CD4-positive, alpha-beta T cell treated with Interferon gamma for 1 hour (primary cell): Measurements from ENCODE around the gene ASB8.

ENCODE experiments used
- DNase-seq: peaks from one replicate; pipeline ENCODE4 v3.0.0-alpha.2; 2020

Gene ASB8, protein sequence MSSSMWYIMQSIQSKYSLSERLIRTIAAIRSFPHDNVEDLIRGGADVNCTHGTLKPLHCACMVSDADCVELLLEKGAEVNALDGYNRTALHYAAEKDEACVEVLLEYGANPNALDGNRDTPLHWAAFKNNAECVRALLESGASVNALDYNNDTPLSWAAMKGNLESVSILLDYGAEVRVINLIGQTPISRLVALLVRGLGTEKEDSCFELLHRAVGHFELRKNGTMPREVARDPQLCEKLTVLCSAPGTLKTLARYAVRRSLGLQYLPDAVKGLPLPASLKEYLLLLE

DNA sequence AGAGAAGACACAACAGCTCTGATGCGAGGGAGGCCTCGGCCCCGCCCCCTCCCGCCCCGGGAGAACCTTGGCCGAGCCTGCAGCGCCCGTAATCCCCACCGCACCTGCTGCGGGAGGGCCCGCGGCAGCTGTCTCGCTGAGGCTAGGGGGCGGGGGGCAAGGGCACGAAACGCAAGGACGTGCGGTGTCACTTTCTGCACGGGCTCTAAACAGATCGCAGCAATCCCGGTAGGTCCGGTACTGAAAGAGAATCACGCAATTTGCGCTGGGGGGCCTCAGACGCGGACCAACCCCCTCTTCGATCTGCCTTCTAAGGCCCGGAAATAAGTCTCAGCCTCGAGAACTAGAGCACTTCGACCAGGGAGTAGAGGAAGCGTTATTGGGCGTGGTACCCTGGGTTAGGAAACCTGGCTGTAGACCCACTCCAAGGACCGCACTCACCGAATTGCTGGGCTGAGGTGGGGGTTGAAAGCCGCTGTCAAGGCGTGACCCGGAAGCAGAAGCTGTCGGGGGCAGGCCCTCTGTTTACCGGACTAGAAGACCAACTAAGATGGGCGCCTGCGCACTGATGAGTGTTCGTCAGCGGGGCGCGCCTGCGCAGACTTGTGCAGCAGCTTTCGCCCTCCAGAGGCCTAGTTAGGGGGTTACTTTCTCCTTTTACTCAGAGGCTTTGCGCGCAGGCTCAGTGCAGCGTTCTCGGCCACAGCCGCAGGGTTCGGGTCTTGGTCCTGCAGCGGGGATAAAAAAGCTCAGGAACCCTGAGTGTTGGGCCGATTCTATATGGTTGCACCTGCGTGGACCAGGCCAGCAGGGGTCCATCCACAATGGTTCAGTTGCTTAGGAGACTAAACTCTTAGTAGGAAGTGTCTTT, at the start of gene ASB8:
ASB8 (minus strand) TSS at position 498 of the 871 bp plus-strand sequence. CDS start 4,019 bp downstream, outside the sequence.
- peak; percentile 99 for DNase-seq

DNA sequence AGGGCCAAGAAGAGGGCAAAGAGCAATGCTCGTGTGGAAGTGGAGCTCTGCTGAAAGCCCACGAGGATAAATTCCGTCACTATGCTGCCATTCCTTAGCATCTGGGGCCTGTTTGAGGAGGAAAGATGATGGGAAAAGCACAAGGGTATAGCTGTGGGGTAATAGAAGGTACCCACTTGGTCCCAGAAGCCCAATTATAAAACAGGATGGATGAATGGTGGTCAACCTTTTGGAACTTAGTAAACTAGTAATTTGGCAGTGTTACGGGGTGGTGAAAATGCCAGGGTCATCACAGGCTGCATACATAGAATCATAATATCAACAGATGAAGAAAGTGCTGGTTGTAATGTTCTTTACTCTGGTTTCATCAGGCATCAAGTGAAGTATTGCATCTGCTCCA, 45.9 kb upstream of the ASB8 start, which contains the start of gene OR10AD1:
OR10AD1 (minus strand) TSS at position 101 of the 400 bp plus-strand sequence; CDS start at position 101, 0 bp downstream.
- DNase-seq, result no peak

DNA sequence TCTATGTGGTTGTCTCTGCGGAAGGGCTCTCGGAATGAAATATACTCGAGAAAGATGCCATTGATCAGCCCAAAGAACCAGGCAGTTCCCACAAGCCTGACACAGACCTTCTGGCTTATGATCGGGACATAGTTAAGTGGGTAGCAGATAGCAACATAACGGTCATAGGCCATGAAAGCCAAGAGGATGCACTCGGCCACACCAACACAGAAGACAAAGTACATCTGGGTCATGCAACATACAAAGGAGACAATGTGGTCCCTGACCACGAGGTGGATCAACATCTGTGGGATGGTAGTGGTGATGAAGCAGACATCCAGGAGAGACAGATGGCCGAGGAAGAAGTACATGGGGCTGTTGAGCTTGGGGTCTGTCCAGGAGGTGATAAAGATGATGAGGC, 45.5 kb upstream of the ASB8 start:
- no peak for DNase-seq

DNA sequence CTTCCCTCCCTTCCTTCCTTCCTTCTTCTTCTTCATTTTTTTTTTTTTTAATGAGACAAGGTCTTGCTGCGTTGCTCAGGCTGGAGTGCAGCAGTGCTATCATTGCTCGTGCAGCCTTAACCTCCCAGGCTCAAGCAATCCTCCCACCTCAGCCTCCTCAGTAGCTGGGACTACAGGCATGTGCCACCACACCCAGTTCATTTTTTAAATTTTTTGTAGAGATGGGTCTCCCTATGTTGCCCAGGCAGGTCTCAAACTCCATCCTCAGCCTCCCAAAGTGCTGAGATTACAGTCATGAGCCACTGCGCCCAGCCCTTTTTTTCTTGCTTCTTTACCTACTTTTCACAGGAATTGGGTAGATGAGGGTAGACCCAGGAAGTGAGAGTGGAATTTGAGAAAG, 44.2 kb upstream of the ASB8 start:
- DNase-seq, result no peak

DNA sequence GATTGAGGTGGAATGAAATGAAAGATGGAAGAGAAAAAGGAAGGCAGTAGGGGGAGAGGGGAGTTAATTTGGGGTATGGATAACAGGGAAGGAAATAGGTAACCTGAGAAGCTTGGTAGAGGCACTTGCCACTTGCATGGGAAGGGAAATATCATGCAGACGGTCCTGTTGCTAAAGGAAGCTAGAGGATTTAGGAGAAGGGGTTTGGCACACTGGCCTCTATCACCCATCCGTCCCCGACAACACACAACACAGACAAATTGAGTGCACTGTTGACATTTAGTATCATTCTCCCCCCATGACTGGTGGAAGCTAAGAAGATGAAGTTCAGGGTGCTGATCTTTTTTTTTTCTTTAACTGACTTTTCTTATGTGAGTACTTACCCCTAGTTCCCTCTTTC, 43.8 kb upstream of the ASB8 start:
- DNase-seq, result no peak

DNA sequence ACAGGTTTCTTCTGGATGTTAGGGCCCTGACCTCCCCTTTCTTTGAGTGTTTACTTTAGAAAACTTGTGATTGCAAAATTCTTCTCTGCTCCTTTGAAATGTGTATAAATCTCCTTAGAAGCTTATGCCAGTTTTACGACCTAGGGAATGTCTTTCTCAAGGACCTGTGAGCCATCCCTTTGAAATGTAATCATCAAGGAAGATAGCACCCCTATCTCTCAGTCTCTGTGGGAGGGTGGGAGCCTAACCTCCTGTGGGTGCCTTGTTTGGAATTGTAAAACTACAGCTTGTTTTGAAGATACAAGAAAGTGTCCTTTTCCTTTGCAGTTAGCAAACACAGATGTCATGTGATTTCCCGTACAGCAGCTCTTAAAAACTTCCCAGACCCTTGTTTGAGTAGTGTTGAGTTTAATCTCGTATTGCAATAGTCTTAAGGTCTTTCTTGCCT, 42.5 kb upstream of the ASB8 start:
- peak; percentile 28 for DNase-seq

DNA sequence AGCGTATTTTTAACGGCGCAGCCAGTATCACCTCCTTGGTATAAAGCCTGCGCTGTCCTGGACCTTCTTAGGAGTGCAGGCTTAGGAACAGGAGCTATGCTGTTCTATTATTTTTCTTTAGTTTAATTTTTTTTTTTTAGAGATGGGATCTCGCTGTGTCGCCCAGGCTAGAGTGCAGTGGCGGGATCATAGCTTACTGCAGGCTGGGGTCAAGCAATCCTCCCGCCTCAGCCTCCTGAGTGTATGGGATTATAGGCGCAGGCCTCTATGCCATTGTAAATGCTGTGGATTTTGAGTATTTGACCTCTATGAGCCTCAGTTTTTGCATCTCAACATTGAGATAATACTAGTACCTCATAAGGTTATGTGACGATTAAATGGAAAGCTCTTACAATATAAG, 41.7 kb upstream of the ASB8 start:
- no peak for DNase-seq

DNA sequence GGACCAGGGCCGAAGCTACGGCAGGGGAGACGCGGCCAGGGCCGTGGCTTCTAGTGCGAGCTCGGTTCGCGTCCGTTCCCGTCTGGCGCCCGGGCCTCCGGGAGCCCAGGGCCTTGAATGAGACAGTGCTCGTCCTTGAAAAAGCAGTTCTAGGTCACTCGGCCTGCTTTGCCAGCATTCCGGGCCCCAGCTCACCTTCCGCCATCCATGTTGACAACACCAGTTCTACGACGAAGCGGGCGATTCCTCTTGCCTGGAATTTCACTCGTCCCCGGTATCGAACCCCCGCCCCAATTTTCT, 41.3 kb upstream of the ASB8 start:
- peak; percentile 26 for DNase-seq

DNA sequence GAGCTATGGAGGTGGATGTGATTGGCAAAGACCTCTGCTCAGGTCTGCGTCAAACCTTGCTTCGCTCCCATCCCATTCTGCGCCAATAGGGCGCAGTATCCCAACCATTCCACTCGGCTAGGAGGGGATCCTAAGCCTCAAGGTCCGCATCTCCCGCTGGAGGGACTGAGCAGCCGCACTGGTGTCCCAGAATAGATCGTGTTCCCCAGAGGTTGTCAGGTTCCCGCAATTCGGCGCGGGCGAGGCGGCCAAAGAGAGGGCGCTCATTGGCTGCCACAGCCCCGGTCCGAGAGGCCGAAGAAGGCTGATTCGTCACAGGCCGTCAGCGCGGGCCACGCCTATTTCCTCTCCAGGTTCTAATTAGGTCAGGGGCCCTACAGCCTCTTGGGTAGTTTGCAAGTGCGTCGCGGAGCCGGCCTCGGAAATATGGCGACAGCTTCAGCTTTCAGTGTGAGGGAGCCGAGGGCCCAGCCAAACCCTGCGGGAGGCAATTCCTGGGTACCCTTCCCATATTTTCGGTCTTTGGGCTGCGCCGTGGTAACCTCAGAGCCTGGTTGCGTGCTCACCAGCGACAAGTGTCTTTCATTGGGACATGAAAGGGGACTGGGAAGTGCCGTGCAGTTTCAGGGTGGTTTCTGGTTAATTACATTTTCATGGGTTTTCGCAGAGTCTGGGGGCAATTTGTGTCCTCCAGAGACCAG, 40.8 kb upstream of the ASB8 start:
- DNase-seq, result peak; percentile 94

DNA sequence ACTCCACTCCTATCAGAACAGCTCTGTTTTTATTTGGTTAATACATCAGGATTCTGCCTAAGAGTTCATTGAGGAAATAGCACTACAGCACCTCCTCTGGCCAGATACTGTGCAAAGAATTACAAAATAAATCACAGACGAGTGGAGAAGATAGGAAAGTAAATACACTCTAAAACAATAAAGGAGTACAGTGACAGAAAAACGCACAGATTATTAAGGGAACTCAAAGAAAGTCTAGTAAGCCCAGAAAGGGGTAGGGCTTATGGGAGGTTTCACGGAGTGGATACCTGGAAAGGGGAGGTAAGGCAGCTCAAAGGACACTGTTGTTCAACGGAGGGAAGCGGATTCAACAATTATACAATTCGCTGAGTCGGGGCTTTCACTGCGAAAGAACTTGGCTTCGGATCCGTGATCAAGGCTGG, 40.2 kb upstream of the ASB8 start:
- DNase-seq, result no peak

DNA sequence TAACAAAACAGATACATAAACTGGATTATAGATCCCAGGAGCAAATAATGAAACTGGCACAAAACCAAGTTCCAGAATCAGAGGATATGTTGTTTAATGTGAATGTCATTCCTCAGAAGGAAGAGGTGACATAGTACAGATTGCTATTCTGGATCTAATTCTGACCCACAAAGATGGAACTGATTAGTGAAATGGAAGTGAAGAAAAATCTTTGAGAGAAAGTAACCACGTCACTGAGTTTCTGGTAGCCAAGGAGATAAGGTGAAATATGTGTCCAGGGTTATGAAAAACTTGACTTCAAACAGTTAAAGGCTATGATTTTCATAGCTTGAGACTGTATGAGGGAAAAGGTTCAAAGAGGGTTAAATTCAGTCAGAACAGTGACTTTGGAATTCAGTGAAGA, 37.5 kb upstream of the ASB8 start:
- no peak for DNase-seq

DNA sequence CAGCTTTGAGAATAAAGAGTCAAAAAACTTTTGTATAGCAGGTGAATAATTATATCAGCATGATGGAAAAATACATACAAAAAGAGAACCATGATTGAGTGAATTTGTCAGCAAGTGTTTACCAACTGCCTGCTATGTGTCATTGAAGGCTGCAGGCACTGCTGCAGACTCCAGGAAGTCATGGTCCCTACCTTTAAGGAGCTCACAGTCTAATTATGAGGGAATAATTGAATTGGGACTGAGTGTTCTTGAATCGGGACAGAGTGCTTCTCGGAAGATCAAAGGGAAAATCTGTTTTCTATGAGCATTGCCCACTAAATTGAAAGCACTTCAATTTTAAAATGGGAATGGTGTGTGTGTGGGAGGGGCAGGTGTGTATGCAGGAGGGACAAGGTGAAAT, 36.3 kb upstream of the ASB8 start:
- no peak for DNase-seq

DNA sequence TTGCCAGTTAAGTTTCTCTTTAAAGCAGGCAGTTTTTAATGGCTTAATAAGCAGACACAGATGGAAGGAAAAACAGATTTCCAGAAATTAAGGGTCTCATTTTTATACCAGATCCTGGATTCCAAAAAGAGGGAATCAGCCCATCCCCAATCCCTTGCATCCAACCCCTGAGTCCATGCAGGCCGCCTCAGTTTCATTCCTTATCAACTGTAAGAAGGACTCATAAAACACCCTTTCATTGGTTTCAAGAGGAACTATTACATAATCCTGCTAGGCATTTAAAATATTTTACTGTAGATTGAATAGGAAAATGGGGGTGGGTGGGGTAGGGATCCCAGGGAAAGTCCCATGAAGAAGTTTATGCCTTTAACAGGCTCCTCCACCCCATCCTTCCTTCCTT, 35.5 kb upstream of the ASB8 start:
- DNase-seq, result no peak

DNA sequence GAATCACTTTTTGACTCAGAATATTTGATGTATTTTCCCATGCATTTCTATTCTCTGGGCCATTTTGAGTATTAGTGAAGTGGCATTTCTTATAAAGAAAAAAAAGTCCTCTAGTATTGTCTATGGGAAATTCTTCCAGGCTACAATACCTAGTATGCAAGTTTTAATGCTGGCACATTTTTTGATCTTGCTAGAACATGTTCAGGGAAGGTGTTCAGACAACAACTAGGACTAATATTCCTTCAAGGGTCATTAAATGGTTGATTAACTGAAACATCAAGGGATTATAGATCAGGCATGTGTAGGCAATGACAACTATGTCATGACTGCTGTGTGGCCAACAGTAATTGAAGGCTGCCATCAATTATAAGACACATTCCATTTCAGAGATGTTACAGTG, 33.8 kb upstream of the ASB8 start:
- no peak for DNase-seq

DNA sequence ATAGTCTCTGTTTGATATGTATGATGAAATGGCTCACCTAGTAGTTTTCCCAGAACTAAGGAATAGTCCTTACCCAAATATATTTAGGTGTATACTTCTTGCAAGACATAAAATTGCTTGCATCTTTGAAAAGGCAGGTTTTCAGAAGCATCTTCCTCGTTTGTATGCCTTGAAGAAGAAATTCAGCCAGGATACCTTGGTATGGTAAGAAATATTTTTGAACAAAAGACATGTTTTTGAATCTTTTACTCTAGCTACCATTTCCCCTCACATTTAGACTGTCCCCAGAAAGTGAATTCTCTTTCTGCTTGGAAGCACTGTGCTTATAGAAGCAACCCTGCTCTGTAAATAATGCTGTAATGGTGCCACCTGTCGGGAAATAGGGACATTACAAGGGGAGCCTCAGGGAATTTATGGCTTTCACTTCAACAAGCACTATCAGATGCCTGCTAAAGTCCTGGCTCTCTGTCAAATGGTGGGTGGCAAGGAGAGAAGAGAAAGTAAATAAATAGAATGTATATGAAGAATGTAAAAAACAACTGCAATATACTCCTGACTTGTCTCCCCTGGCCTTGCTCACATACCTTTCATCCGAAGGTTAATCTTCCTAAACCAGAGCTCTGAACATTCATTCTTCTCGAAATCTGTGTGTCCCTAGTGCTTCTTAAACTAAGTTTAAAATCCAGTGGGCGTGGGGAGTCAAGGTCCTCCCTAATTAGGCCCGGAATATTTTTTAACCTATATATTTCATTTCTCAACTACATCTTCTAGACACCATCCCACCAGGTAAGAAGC, 32.2 kb upstream of the ASB8 start:
- peak; percentile 55 for DNase-seq

DNA sequence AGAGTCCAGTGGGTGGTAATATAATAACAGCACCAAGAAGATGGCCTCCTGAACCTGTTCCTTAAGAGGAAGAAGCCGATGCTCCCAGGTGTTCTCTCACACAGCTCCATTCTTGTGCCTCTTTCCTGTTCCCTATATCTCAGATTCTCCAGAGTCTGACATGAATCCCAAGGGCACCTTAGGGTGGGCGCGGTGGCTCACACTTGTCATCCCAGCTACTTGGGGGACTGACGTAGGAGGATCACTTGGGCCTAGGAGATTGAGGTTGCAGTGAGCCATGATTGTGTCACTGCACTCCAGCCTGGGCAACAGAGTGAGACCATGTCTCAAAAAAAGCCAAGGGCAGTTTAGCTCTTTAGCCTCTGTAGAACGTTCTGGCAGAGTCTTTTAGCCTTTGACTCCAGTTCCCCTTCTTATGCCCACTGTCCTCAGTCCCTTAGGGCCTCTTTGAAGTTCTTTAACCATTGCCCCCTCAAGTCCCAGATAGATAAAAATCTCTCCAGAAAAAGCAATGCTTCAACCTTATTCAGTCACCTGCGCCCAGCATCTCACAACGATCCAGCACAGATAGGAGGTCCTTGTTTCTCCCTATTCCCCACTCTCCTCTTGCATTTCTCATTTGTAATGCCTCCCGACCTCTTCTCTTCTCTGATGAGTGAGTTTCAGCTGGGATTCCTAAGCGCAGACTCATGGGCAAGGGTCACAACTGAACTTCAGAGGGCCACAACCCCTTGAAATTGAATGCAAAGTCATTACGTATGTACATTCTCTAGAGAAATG, 30.8 kb upstream of the ASB8 start:
- DNase-seq, result no peak

DNA sequence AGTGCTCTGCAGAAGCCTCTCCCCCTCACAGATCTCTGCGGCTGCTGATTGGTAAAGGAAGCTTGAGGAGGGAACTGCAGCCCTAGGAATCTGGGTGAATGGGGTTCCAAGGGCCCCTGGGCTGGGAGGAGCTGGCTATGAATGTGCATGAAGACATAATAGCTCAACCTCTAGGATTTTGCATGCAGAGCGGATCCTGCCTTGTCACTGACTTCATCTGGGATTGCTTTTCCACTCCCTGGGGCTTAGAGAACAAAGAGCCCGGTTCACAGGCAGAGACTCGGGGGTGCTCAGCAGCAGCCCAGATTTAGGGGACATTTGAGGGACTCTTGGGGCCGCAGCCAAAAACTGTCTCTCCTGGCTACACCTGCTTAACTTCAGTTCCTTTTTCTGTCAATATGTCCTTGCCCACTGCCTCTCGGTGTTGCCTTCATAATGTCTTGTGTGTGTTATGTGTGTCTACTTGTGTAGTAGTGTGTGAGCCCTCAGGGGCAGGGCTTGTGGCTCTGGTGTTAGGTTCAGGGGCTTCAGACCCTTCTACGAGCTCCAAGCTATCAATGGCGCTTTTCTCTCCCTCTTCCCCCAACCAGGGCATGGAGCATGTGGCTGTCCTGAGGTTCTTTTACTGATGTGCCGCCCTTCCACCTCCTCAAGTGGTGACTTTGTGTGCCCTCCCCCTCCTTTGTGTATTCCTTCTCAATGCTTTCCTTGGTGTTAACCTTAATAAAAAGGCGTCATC, 28.0 kb upstream of the ASB8 start:
- no peak for DNase-seq

DNA sequence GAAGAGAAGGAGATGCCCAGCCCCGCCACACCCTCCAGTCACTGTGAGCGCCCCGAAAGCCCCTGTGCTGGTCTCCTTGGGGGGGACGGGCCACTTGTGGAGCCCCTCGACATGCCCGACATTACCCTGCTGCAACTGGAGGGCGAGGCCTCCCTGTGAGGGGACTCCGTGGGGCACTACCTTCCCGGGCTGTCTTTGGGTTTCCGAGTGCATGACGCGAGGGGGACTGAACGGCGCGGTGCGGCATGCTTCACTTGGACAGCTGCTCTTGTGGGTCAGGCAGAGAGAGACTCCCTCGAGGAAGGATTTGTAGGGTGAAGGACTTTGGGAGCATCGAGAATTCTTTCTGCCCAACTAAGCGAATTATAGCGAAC, 27.2 kb upstream of the ASB8 start:
- DNase-seq, result no peak

DNA sequence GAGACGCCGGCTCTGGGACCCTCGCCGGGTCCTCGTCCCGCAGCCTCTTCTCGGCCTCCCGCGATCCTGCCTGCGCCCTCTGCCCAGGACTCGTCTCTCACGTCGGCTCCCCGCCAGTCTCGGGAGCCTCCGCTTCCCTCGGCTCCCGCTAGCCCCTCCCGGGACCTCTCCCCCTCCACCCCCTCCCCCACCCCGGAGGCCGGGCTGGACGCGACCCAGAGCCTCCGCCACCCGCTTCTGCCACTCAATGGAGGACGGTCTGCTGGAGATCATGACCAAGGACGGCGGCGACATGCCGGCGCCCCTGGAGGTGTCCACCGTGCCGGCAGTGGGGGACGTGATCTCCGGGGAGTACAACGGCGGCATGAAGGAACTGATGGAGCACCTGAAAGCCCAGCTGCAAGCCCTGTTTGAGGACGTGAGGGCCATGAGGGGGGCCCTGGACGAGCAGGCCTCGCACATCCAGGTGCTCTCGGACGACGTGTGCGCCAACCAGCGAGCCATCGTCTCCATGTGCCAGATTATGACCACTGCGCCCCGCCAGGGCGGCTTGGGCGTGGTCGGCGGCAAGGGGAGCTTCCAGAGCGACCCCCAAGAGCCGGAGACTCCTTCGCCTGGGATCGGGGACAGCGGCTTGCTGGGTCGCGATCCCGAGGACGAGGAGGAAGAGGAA, 26.7 kb upstream of the ASB8 start:
- DNase-seq, result peak; percentile 8

DNA sequence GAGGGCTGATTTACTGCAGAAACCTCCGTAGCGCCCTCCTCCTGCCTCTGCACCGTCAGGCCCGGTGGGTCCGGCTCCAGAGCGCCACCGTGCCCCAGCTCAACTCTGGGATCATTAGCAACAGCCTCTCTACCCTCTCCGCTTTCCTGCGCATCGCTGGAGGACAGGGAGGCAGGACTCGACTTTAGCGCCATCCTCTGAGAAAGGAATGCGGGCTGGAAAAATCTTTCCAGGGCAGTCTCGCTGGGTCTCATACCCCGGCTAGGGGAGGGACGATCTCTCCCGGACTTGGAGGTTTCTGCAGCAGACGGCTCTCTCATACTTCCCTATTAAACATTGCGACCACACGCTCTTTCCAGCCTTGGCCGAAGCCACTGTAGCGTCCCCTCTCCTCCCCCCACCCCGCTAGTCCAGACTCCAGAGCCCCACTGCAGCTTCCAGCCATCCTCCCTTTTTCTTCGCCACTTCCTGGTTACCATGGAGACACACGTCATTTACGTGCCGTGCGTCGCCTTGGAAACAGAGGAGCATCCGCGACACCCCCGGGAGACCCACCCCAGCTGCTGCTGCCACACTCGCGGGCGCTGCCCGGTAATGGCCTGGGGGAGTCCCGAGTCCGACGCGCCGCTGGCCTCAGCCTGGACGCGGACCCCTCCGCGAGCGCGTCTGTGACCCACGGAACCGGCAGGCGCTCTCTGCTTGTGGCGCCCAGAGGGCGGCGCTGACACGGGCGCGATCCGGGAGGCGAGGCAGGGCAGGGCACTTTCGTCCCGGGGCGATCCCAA, 26.0 kb upstream of the ASB8 start, which contains the start of gene CCDC184:
CCDC184 (plus strand) TSS at position 554 of the 785 bp plus-strand sequence. CDS start 479 bp downstream, outside the sequence.
- peak; percentile 83 for DNase-seq
